SK-N-SH (cell line): ENCODE data around the gene PAPSS2.

ENCODE experiments used
- CTCF ChIP-seq: fragments of 200-600 bp; sonication (generic); IDR thresholded peaks from 2 replicates; pipeline ENCODE4 v1.6.1; 2017; ENCODE audit warnings: antibody characterized with exemption, mild to moderate bottlenecking, moderate library complexity
- EP300 ChIP-seq, 2 experiments: IDR thresholded peaks; 2 replicates each; pipeline versions ENCODE4 v1.4.0 to v1.6.1; 2012; ENCODE audit warnings: borderline replicate concordance in 1 of 2, low read depth in 1 of 2, low read length in 1 of 2
- IRF3 ChIP-seq: fragments of 150-350 bp; IDR thresholded peaks from 2 replicates; pipeline ENCODE4 v1.6.1; 2016; ENCODE audit warnings: mild to moderate bottlenecking, low read depth, low read length
- JUND ChIP-seq: IDR thresholded peaks from 2 replicates; pipeline ENCODE4 v1.4.0; 2012
- MAX ChIP-seq: IDR thresholded peaks from 2 replicates; pipeline ENCODE4 v1.4.0; 2012; ENCODE audit warnings: low read depth
- PBX3 ChIP-seq: IDR thresholded peaks from 2 replicates; pipeline ENCODE4; 2012
- POLR2AphosphoS5 ChIP-seq: IDR thresholded peaks from 2 replicates; pipeline ENCODE4 v1.6.1; 2012; ENCODE audit warnings: low read depth, low read length
- RAD21 ChIP-seq: IDR thresholded peaks from 2 replicates; pipeline ENCODE4 v1.6.1; 2012; ENCODE audit warnings: mild to moderate bottlenecking, low read length
- TCF12 ChIP-seq: IDR thresholded peaks from 2 replicates; pipeline ENCODE4 v1.4.0; 2012
- USF2 ChIP-seq: fragments of 150-350 bp; IDR thresholded peaks from 2 replicates; pipeline ENCODE4 v1.6.1; 2017; ENCODE audit warnings: antibody characterized with exemption, low read length, low read depth, borderline replicate concordance

- TF ChIP-seq PBX3 (no peak), CTCF (no peak), EP300 (IDR thresholded peaks at IDR 0.05; ENCODE audit: borderline replicate concordance in 1 of 2, low read depth in 1 of 2, low read length in 1 of 2) (no peak), POLR2AphosphoS5 (no peak), JUND (no peak), USF2 (no peak), TCF12 (no peak), IRF3 (no peak), RAD21 (no peak), MAX (no peak)
These were observed 5.5 kb upstream of the PAPSS2 start for GRCh38 chr10:87654212-87654611.
